ENCODE data around the gene IL4I1.

IL4I1 gene

DNA sequence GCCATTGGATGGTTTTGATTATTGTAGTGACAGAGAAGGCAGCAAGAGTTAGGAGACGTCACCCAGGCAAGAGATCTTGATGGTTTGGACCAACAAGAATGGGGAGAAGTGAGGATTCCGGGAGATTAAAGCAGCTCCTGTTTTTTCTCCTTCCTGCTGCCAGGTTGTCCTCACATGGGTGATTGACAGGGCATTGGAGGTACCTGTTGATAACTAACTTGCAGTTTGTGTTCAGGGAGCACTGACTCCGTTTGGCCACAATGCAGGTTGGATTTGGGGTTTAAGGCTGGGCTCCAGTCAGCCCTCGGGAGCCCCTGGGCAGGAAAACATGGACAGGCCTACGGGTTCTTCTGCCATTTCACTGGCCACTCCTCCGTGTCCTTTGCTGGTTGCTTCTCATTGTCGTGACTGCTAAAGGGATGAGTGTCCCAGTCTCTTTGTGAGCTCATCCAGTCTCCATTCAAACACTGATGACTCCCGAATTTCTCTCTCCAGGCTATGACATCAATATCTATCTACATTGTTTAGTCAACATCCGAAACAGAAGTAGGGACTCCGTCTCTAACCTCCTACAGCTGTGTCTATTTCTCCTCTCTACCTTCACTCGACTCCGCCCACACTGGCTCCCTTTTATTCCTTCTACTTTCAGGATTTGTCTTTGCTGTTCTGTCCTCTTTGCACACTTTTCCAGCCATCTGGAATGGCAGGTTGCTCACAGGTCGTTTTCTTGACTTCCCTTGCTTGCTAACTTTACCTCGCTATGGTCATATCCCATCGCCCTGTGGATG is 47.1 kb downstream of the IL4I1 start:
- DNase-seq, result no peak

DNA sequence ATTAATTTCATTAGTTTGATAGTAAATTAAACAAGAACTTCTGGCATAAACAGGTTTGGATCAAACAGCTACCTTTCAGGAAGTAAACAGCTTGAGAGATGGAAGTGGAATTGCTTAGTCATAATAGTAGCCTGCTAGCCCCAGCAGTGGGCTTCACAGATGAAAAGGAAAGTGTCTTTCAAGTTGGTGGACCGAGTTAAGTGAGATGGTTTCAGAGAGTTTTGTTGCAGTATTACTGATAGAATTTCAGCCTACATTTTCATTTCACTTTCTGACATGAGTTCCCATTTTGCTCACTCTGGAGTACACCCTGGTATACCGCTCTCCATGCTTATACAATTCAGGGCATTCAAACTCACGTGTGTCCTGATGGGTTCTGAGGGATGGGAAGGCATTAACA is 47.7 kb downstream of the IL4I1 start:
- DNase-seq, result no peak

DNA sequence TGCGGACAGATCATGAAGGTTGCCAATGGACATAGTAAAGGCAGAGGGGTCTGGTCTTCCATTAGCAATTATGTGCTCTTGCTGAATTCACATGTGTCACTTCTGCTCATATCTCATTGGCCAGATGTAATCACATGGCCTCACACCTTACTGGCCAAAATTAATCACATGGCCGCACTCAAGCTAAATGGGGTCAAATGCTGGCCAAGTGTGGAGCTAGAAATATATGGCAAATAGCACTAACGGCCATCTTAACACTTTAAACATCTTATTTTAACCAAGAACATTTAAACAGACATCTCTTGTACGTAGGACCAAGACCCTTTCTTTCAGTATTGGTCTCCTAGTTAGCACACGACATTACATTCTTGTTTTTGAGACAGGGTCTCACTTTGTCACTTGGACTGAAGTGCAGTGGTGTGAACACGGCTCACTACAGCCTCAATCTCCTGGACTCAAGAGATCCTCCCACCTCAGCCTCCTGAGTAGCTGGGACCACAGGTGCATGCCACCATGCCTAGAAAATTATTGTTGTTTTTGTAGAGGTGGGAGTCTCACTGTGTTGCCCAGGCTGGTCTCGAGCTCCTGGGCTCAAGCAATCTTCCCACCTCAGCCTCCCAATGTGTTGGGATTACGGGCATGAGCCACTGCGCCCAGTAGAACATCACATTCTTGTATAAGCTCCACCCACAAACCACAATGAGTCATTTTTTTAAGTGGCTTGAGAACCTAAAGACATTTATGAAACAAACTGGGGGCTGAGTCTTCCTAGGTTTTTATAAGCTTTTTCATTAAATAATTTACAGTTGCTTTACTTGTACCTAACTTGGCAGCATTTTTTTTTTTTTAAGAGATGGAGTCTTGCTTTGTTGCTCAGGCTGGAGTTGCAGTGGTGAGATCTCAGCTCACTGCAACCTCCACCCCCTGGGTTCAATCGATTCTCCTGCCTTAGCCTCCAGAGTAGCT is 48.7 kb downstream of the IL4I1 start:
- DNase-seq, result peak; percentile 47

DNA sequence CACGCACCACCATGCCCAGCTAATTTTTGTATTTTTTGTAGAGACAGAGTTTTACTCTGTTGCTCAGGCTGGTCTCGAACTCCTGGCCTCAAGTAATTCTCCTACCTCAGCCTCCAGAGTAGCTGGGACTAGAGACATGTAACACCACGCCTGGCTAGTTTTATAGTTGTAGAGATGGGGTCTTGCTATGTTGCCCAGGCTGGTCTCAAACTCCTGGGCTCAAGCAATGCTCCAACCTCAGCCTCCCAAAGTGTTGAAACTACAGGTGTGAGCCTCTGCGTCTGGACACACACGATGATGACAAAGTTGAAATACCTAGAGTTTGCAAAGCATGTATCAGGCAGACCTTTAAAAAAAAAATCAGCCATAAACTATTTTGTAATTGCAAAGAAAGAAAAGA is 50.3 kb downstream of the IL4I1 start:
- DNase-seq, result no peak

DNA sequence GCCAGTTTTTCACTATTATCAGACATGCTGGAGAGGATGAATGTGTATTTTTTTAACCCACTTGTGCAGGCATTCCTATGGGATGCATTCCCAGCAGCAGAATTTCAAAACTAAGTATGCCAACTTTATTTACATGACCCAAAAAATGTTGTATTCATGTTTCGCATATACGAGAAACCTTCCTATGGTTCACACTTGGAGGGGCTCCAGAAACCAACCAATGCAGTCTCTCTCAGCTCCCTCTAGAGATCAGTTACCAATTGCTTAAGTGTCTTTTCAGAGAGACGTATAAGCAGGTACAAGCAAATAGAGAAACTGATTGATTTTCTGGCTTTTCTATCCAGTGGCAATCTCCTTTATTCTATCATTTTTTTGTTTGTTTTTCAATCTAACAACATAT is 51.3 kb downstream of the IL4I1 start:
- no peak for DNase-seq

DNA sequence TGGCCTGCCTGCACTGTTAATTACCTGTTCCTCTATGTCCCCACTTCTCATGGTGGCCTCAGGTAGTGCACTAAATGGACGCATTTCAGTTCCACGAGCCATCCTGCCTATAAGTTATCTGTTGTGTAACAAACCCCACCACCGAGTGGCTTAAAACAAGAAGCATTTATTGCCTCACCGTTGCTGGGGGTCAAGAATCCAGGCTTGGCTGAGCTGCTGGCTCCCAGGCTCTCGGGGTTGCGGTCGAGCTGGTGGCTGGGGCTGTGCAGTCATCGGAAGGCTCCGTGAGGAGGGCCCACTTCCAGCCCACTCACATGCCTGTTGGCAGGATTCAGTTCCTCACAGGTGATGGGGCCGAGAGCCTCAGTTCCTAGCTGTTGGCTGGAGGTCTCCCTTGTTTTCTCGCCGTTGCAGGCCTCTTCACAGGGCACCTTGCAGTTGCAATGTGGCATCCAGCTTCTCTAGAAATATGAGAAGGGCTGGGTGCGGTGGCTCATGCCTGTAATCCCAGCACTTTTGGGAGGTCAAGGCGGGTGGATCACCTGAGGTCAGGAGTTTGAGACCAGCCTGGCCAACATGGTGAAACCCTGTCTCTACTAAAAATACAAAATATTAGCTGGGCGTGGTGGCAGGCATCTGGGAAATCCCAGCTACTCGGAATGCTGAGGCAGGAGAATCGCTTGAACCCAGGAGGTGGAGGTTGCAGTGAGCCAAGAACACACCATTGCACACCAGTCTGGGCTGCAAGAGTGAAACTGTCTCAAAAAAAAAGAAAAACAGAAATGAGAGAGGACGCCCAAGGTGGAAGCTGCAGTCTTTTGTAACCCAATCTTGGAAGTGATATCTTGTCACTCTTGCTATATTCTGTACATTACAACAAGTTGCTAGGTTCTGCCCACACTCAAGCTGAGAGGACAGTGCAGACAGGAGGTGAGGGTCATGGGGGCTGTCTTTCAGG is 52.3 kb downstream of the IL4I1 start:
- peak; percentile 55 for DNase-seq

DNA sequence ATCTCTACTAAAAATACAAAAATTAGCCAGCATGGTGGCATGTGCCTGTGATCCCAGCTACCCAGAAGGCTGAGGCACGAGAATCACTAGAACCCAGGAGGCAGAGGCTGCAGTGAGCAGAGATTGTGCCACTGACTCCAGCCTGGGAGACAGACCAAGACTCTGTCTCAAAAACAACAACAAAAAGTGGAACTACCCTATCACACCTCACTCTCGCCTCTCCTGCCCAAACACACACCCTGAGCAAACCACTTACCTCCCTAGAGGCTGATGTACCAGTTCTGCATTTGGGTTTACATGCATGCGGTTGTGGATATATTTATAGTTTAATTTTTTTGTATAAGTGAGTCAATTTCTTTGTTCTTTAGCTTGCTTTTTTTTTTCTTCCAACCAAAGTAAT is 53.4 kb downstream of the IL4I1 start:
- DNase-seq, result no peak

DNA sequence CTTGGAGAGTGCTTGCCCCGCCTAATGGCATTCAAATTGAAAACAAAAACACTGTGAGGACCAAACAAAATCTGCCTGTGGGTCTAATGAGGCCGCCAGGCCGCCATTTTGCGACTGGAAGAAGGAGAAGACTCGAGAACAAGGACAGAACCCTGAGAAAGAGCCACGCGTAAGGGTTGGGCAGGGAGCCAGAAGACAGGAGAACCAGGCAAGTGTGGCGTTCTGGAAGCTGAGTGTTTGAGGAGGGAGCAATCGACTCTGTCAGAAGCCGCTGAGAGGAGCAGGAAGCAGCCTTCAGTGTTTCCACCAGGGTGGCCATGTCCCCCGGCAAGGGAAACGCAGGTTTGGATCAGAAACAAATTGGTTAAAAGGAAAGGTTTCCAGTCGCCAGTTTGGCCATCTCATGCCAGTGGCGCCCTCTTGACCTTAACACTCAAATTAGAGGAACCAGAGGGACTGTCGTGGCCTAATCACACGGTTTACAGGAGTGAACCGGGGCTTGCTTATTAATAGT is 55.9 kb downstream of the IL4I1 start:
- DNase-seq, result no peak

DNA sequence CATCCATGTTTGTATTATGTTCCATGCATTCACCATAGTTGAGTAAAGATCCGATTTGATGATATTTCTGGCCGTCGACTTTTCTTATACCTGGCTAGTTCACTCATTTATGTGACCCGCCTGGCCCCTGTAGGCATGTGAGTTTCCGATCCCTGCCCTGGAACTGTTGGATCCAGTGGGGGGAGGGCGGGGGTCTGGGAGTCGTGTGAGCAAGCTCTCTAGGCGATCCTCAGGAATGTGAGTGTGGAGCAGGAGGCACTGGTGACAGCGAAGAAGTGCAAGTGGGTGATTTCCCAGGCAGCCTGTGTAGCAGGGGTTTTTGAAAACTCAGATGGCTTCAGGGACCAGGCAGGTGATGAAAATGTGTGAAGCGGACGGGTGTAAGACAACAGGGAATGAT is 56.4 kb downstream of the IL4I1 start:
- DNase-seq, result no peak

DNA sequence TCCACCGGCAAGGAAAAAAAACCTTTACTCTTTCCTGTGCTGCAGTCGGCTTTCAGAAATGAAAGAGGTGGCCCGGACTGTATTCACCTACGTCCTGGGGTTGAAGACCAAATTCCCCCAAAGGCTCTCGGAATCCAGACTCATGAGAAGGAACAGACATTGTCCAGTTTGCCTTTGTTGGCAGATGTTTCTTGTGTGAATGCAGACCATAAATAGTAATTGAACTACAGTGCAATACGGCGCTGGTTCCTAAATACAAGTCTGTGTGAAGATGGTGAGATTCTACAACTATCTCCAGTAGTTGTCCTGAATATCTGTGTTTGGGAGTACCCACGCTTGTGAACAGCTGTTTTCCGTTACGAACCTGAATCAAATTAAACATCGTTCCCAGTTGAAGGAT is 57.0 kb downstream of the IL4I1 start:
- no peak for DNase-seq
